ENCODE data around the gene CST8.

The CST8 gene

DNA sequence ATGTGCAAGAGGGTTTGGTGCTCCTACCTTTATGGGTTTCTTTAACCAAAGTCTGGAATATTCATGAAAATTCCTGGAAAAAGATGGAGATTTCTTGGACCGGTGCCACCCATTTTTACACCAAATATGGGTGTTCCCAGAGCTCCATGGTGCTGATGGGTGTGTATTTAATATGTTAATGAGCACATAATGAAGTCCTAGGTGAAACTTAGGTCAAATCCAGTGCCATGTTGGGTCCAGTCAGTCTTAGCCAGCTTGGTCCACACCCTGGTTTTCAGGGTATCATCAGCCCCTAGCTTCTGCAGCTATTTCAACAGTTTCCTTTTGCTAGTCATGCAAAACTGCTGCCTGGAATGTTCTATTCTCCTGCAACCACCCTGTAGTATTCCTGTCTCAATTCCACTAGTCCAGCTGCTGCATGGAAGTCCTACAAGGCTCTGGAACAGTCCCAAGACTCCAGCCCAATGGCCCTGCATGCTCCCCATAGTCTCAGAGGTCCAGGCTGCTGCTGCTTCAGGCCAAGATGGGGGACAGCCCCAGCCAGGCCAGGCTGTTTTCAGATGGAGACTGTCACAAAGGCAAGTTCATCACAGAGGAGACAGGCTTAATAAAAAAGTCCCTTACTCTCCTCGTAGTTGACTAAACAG, 45.5 kb downstream of the CST8 start:
- ChIA-PET POLR2A (no interaction called here), CTCF (no interaction called here)
- TF ChIP-seq, protein P1, sequence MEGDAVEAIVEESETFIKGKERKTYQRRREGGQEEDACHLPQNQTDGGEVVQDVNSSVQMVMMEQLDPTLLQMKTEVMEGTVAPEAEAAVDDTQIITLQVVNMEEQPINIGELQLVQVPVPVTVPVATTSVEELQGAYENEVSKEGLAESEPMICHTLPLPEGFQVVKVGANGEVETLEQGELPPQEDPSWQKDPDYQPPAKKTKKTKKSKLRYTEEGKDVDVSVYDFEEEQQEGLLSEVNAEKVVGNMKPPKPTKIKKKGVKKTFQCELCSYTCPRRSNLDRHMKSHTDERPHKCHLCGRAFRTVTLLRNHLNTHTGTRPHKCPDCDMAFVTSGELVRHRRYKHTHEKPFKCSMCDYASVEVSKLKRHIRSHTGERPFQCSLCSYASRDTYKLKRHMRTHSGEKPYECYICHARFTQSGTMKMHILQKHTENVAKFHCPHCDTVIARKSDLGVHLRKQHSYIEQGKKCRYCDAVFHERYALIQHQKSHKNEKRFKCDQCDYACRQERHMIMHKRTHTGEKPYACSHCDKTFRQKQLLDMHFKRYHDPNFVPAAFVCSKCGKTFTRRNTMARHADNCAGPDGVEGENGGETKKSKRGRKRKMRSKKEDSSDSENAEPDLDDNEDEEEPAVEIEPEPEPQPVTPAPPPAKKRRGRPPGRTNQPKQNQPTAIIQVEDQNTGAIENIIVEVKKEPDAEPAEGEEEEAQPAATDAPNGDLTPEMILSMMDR (IDR thresholded peaks at IDR 0.05; ENCODE audit: control extremely low read depth, extremely low read depth, low read depth, missing control alignments), result no peak
- DNase-seq (ENCODE audit: extremely low spot score), result no peak

DNA sequence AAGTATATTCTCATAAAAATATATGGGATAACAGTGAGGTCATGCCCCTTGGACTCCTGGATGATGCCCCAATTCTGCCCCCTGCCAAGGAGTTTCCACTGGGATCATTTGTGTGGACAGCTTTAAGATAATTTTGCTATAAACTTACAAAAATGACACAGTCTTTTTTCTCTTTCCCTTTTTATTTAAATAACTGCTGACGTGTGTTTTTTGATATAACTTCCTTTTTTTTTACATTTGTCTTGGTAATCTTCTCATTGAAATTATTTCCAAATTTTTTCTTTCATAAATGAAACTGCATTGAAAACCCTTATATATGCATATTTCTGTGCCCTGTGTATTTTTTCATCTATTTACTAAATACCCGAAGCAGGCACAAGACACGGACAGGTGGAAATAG, 46.1 kb downstream of the CST8 start:
- DNase-seq (ENCODE audit: extremely low spot score), result no peak
- CTCF ChIA-PET, result no interaction called here
- TF ChIP-seq, protein P1 (IDR thresholded peaks at IDR 0.05; ENCODE audit: control extremely low read depth, extremely low read depth, low read depth, missing control alignments), result no peak
- POLR2A ChIA-PET, result no interaction called here

DNA sequence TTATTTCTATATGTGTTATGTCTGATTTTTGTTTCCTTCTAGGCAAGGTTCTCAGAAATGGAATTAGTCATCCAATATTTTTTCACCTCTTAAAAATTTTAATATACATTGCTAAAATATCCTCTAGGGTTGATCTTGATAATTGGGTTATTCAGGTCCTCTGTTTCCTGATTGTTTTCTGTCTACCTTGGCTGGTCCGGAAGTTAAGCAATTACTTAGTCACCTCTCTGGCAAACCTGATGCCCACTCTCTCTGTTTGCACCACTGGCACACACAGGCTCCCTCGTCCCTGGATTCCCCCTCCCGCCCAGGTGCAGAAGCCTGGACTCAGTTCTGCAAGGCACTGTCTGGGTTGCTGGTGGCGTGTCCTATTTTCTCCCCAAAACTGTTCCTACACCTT, 49.7 kb downstream of the CST8 start:
- ChIA-PET POLR2A (no interaction called here), CTCF (no interaction called here)
- no peak for DNase-seq (ENCODE audit: extremely low spot score)
- TF ChIP-seq, protein P1 (IDR thresholded peaks at IDR 0.05; ENCODE audit: control extremely low read depth, extremely low read depth, low read depth, missing control alignments), result no peak

DNA sequence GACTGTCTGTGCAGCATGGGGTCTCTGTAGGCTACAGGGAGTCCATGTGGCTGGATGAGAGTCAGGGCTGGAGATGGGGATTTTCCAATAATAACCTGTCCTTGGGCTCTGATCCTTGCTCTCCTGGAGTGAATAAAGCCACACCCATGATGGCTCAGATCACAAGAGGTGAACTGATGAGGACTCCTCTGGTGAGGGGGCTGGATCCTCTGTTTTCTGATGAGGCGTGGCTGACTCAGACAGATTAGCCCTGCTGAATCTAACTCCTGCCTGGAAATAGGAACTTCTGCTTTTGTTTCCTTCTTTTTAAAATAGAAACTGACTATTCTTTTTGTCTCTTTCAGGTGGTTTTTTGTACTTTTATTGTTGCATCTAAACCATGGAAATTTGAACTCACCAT, 50.4 kb downstream of the CST8 start:
- TF ChIP-seq, protein P1 (IDR thresholded peaks at IDR 0.05; ENCODE audit: control extremely low read depth, extremely low read depth, low read depth, missing control alignments), result no peak
- no peak for DNase-seq (ENCODE audit: extremely low spot score)
- ChIA-PET POLR2A (no interaction called here), CTCF (no interaction called here)

DNA sequence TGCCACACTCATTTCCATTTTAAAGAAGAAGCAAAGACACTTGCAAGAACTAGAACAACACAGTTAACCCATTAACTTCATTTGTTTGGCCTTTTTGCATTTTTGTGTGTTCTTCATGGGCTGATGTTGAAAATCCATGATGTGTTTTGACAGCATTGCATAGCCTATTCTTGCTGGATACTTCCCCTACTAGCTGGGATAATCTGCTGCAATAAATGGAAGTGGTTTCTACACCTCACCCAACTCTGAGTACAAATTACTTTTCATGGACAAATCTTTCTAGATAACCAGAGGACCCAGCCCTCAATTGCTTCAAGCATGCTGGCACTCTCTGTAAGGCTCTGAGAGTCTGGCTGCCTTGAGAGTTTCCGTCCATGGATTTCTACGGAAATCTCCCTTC, 50.9 kb downstream of the CST8 start:
- TF ChIP-seq, protein P1 (IDR thresholded peaks at IDR 0.05; ENCODE audit: control extremely low read depth, extremely low read depth, low read depth, missing control alignments), result no peak
- ChIA-PET CTCF (no interaction called here), POLR2A (no interaction called here)
- DNase-seq (ENCODE audit: extremely low spot score), result no peak

DNA sequence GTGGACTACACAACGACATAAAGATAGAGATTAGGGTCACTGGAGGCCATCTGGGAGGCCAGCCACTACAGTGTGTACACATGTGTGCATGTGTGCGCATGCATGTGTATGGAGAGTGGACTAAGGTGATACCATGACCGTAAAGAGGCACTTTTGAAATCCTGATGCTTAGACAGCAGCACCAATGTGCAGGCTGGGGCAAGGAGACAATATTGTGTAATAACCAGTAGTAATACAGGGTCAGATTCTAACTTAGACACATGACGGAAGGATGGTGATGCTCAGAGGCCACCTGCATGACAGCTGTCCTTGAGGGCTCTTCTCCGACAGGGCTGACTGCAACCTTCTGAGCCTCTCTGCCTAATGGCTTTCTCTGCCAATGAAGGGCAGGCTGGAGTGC, 51.9 kb downstream of the CST8 start:
- CTCF ChIA-PET, result no interaction called here

More for the DNA sequence above, 51.9 kb downstream of the CST8 start:
- POLR2A ChIA-PET, result no interaction called here
- no peak for DNase-seq (ENCODE audit: extremely low spot score)
- TF ChIP-seq, protein P1 (IDR thresholded peaks at IDR 0.05; ENCODE audit: control extremely low read depth, extremely low read depth, low read depth, missing control alignments), result no peak
